HL-60/S4 treated with retinoic acid at 250 ng/mL for 4 days and 3 days (cell line): ENCODE measurements around the gene SRPK2.

Source experiments
- in situ Hi-C: fragments of 300-500 bp; cut with MboI; formaldehyde crosslinking; loops from 2 replicates; pipeline ENCODE4 v1.7.0; 2022; ENCODE audit warnings: low sequenced_read_pairs

The SRPK2 gene

GRCh38 chr7:105229641-105230040 is 159.1 kb downstream of the SRPK2 start:
- in situ Hi-C loops, result no loop called here

GRCh38 chr7:105228555-105228954 is 160.2 kb downstream of the SRPK2 start:
- in situ Hi-C loops, result no loop called here

DNA sequence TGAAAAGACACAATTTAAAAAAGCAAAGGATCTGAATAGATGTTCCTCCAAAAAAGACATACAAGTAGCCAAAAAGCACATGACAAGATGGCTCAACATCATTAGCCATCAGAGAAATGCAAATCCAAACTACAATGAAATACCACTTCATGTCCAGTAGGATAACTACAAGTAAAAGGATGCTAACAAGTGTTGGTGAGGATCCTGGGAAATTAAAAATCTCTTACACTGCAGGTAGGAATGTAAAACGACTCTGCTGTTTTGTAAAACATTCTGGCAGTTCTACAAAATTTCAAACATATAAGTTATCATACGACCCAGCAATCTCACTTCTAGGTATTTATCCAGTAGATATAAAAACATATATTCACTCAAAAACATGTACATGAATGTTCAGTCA is 161.3 kb downstream of the SRPK2 start:
- in situ Hi-C loops, result no loop called here

- in situ Hi-C loops, result no loop called here
Observed at GRCh38 chr7:105224884-105225651, 163.7 kb downstream of the SRPK2 start.

GRCh38 chr7:105222953-105223352 is 165.8 kb downstream of the SRPK2 start:
- in situ Hi-C loops, result no loop called here

GRCh38 chr7:105219771-105220160 is 169.0 kb downstream of the SRPK2 start:
- in situ Hi-C loops, result no loop called here

DNA sequence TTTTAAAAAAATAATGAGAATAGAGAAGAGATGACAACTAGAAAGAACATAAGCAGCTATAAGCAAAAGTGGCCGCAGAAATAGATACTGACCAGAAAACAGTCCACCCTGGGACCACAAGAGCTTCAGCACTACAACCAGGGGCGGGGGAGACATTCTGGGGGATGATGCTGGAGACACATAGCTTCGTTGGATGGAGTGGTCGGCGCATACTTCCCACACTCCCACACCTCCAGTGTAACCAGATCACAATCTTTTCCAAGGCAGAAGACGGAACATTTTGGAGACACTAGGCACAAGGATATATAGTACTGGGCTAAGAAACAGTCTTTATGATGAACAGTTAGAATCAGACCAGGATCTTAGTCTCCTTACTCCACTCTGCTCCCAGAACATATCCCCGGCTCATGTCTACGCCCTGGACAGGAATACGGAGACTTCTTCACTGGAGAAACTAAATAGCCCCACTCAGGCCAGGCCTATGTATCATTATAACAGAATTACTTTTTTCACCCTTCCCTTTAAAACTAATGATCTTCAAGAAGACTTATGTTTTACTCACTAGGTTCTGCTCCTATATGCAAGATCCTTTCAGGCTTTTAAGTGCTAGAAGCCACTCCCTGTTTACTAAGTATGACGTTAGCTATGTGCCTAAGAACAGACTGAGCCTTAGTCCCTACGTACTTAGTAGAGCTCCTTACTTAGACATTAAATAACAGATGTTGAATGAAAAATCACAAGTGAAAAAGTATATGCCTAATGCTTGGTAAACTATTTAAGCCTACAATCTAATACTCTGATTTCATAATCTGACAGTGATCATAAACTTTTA is 169.6 kb downstream of the SRPK2 start:
- in situ Hi-C loops, result no loop called here

- in situ Hi-C loops, result no loop called here
Observed at GRCh38 chr7:105218215-105218614, 170.5 kb downstream of the SRPK2 start.

GRCh38 chr7:105216786-105217185 is 171.9 kb downstream of the SRPK2 start:
- in situ Hi-C loops, result no loop called here

DNA sequence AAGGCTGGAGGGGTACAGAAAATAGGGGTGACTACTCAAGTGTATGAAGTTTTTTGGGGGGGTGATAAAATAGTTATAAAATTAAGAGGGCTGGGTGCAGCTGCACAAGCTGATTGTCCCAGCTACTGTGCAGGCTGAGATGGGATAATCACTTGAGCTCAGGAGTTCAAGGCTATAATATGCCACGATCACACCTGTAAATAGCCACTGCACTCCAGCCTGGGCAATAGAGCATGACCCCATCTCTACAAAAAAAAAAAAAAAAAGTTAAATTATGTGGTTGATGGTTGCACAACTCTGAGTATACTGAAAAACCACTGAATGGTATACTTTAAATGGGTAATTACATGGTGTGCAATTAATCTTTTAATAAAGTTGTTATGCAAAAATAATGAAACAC is 172.9 kb downstream of the SRPK2 start:
- in situ Hi-C loops, result no loop called here

- in situ Hi-C loops, result no loop called here
Observed at GRCh38 chr7:105215182-105215581, 173.5 kb downstream of the SRPK2 start.

- in situ Hi-C loops, result no loop called here
Observed at GRCh38 chr7:105213611-105214010, 175.1 kb downstream of the SRPK2 start.

DNA sequence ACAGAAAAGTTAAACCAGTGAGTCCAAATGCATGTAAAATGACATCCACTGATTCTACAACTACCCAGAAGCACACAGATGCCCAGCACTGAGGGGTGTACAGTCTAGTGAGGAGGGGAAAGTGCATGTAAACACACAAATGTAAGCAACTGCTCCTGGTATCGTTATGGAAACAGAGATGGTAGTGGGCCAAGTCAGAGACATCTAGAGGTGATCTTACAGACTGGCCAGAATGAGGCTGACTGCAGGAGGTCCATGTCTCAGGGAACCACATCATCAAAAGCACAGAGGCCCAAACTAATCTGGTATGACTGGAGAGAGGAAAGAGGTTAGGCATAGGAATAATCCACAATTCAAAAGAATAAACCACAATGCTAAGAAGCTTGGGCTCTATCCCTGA is 176.5 kb downstream of the SRPK2 start:
- in situ Hi-C loops, result no loop called here

GRCh38 chr7:105210721-105211205 is 178.0 kb downstream of the SRPK2 start:
- in situ Hi-C loops, result no loop called here

- in situ Hi-C loops, result no loop called here
Observed at GRCh38 chr7:105209870-105210269, 178.9 kb downstream of the SRPK2 start.

DNA sequence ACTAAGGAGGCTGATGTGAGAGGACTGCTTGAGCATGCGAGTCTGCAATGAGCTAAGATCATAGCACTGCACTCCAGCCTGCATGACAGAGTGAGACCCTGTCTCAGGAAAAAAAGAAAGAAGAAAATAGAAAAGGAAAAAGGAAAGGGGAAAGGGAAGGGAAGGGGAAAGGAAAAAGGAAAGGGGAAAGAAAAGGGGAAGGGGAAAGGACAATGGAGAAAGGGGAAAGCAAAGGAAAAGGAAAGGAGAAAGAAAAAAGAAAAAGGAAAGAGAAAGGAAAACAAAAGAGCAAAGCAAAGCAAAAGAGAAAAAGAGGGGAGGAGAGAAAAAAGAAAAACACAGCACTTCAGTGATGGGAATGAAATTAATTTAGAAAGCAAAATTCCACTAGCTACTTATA is 179.3 kb downstream of the SRPK2 start:
- in situ Hi-C loops, result no loop called here

- in situ Hi-C loops, result no loop called here
Observed at GRCh38 chr7:105206985-105207384, 181.7 kb downstream of the SRPK2 start.

DNA sequence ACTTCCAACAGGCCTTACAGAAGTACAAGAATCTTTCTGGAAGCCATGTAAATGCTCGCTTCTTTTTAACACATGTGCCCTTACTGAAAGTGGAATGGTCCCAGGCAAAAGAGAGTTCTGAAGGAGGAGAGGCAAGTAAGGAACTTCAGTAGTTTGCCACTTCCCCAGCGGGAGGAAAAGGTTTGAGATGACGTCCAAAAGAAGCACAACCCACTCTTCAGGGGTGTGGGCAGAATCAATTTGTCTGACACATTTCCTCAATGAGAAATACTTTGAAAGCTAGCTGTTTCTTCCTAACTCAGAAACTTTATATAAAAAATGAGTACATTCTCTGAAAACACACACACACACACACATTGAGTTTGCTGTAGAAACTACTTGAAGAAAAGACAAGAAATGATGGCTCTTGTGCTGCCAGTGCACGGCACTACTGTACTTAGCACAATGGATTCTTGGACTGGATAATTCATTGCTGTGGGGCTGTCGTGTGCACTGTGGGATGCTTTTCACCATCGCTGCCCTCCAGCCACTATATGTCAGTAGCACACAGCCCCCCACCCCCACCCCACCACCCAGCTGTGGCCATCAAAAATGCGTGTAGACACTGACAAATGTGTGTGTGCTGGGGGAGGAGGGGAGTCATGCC is 183.0 kb downstream of the SRPK2 start:
- in situ Hi-C loops, result no loop called here

GRCh38 chr7:105204953-105205352 is 183.8 kb downstream of the SRPK2 start:
- in situ Hi-C loops, result no loop called here

DNA sequence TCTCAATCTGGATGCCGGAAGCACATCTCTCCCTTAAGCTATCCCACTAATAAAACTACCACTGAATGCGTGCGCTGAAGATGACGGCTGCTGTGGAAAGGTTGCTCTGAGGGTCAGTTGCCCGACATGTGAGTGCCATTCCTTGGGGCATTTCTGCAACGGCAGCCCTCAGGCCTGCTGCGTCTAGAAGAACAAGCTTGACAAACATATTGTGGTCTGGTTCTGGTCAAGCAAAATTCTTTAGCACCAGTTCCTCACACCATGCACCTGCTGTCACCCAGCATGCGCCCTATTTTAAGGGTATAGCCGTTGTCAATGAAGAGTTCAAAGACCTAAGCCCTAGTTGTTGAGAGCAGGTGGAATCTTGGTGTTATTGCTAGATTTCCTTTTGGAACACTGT is 184.2 kb downstream of the SRPK2 start:
- in situ Hi-C loops, result no loop called here

DNA sequence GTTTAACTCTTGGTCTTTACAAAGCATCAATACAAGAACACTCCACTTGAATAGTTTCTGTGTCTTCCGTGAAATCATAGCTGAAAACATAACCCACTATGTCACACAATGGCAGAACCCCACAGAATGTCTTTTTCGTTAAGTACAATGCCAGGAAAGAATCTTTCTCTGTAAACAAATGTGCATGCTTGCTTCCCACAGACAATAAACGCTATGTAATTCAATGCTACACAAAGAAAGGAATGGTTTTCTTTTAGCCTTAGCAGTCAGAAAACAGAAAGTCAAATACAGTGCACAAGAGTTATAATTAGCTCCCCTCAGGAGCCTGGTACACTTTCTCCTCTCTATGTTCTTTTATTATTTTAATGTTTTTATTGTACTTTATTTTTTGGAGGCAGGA is 186.1 kb downstream of the SRPK2 start:
- in situ Hi-C loops, result no loop called here

DNA sequence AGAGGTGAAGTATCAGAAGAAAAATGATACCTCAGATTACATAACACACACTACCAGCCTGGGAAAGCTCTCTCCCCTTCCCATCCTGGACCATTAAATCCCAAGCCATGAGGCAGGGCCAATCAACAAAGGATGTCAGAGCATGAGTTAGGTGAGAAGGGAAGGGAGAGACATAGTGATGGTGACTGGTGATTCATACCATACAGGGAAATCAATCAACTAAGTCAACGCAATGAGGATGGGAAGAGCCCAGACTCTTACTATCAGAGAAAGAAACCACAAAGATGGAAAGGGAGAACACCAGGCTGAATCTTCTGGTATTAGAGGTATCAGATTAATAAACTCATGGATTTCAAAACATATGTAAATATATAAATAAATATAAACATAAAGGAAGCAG is 189.3 kb downstream of the SRPK2 start:
- in situ Hi-C loops, result no loop called here
